ENCODE data around the gene FIGN.

FIGN gene

DNA sequence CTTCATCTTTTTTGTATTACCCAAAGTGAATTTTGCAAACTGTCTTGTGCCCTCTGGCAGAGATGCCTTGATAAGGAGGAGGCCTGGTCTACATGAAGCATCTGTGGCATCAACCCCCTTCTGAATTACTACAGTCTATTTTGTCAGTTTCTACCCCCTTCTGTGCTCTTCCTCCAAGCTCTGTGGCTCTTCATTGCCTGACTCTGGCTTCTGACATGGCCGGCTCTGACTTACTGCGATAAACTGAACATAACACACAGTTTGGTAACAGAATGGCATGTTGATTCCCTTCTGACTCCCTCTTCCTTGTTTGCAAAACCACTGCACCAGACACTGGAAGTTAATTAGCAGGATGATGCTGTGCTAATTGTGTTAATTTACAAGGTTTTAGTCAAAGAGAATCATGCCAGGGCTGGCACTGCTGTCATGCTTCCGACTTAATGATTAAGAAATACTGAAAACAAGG, 122.5 kb downstream of the FIGN start:
- DNase-seq (ENCODE audit: low read depth in 4 of 4, low spot score in 1 of 4), result no peak

DNA sequence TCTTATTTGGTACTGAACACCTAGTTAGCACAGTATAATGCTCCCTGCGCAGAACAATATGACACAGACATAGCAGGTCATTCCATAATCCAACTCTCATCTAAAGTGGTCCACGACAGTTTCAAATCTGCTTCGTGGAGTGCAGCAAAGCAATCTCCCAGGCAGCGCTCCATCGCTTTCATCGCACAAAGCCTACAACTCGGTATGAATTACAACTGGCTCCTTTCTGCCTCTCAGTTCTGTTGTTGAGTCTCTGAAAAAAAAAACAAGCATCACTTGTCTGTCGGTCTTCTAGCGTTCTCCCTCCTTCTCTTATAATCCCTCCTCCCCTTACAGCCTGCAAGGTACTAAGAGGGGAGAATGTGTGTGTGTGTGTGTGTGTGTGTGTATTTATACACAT, 123.5 kb downstream of the FIGN start:
- no peak for DNase-seq (ENCODE audit: low read depth in 4 of 4, low spot score in 1 of 4)

DNA sequence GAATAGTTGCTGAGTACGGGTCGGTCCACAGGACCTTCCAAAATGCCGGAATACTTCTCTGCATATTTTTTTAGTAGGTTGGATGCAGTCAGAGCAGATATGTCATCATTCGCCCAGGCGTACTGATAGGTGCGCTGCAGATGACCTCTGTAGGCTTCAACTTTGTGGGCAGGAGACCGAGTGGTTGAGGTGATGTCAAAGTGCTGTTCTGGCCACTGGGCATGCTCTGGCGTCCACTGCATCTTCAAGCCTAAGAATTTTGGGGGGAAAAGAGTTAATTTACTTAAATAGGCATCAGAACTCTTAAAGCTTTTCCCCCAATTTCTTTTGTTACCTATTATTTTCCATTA, 124.3 kb downstream of the FIGN start:
- DNase-seq (ENCODE audit: low read depth in 4 of 4, low spot score in 1 of 4), result no peak

DNA sequence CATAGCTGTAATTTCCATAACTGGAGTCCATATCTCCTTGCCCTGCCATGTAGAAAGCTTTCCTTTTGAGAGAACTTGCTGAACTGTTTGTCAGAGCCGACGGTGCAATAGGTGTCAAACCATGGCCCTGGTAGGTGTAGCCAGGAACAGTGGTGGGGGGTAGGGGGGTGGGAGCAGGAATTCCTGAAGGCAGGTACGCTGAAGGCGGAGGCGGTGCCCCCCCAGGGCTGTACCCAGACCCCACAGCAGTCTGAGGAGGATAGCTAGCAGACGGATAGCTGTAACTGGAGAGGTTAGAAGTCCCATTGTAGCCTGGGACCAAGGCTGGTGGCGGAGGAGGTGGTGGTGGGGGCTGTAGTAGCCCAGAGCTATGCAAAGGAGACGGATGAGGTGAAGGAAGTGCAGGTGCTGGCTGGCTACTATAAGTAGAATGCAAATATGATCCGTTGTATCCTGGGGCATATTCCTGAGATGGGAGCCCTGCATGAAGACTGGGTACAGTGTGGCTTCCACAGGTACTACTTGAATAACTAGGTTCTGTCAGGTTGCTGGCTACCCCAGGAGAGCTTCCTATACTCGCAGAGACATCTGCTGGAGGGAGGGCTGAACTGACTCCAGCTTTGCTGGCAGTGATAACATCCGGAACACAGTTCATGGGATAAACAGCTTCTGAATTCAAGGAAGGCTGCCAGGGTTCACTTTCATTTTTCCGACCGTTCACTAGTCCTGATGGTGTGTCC, 124.8 kb downstream of the FIGN start:
- no peak for DNase-seq (ENCODE audit: low read depth in 4 of 4, low spot score in 1 of 4)

DNA sequence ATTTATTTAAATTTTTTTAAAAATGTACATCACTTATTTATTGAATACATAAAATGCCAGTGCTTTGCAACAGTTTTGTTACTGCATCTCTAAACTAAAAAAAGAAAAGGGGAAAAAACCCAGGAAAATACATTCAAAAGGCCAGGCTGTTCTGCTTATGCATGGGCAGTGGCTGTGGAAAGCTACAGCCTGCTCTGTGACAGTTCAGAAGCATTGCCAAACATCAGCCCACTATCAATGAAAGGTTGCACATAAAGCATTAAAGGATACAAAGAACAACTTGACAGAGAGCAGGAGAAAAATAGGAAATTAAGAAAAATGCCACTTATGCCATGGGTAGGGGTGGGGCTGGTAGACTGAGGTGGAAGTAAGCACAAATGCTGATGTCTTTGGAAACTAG, 128.2 kb downstream of the FIGN start:
- no peak for DNase-seq (ENCODE audit: low read depth in 4 of 4, low spot score in 1 of 4)

DNA sequence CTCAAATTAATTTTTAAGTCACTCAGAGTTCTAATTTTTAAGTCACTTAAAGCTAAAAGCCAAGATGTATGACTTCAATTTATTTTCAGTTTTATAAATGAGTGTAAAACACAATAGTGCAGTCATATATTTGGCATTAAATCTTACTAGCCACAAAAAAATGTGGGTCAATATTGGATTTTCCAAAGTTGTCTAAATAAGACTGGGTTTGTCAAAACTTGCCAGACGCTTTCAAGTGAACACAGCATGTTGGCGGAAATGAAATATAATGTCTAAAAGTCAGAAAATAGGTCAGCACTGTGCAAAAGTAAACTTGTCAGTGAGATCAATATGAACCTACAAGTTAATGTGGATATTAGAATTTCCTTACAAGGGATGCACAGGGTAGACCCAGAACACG, 128.9 kb downstream of the FIGN start:
- DNase-seq (ENCODE audit: low read depth in 4 of 4, low spot score in 1 of 4), result no peak

DNA sequence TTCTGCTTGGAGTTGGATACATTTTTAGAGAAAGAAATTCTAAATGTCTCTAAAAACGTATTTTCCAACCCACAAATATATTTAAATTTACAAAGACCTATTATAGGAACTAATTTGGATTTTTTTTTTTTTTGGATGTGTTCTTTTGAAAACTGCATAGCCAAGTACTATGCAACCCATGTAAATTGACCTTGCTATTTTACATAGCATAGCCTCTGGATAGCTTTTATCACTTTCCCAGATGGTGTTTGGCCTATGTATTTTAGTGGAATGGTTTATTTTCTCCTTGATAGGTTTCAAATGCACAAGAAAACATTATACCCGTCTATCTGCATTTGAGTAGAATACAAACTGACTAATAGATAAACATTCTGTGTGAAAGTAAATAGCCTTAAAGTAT, 130.0 kb downstream of the FIGN start:
- DNase-seq (ENCODE audit: low read depth in 4 of 4, low spot score in 1 of 4), result no peak

DNA sequence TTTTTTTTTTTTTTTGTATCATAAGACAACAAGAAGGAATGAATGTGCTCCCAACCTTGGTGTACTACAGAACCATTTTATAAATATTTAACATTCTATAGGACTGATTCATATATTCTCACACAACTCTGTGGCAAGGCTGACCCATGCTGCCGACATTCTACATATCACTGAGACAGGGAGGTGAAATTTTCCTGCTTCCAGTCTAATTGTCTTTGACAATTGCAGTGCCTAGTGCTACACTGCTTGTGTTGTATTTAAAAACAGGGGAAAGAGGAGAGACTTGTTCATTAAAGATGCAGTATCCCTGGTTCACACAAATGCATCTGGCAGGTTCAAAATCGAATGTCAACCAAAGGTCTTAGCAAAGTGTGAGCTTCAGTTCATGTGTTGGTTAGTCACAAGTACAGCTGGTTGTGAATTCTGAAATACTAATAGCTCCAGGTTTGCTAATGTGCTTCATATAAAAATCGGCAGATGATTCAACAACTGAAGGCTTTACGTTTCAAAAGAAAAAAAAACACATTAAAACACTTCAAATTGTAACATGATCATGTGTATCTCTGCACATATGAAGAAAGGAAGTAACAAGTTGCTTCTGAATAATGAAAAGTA, 130.8 kb downstream of the FIGN start:
- DNase-seq (ENCODE audit: low read depth in 4 of 4, low spot score in 1 of 4), result no peak

DNA sequence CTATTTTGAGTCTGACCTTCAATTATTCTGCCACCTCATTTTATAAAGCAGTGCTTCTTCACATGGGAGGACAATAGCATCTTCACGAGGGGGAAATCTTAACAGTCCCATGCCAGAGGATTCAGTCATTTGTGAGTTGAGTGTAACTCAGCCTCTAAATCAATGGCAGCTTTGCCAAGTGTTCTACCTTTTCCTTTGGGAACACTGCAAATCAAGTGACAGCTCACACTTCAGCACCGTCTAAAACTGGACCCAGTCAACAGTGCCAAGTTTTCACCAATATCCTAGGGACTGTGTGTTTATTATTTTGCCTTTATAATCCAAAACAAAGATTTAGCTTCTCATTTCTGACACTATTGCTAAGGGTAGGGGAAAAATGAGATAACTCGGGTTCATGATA, 133.6 kb downstream of the FIGN start:
- no peak for DNase-seq (ENCODE audit: low read depth in 4 of 4, low spot score in 1 of 4)

DNA sequence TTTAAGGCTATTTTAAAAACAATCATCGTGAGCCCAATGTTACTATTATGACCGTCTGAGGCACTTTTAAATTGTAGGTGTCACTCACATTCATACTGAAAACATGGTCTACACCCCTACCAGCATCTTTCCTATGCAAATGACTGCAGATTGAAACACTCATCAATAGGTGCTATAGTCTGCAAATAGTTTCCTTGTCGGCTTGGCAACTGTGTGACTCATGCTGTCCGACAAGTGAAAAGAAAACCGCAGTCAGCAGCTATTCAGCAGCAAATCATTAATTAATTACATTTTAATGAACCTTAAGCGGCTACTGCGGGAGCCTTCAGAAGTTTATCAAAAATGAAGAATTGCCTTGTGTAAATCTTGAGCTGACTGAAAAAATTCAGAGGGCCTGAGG, 134.4 kb downstream of the FIGN start:
- no peak for DNase-seq (ENCODE audit: low read depth in 4 of 4, low spot score in 1 of 4)

DNA sequence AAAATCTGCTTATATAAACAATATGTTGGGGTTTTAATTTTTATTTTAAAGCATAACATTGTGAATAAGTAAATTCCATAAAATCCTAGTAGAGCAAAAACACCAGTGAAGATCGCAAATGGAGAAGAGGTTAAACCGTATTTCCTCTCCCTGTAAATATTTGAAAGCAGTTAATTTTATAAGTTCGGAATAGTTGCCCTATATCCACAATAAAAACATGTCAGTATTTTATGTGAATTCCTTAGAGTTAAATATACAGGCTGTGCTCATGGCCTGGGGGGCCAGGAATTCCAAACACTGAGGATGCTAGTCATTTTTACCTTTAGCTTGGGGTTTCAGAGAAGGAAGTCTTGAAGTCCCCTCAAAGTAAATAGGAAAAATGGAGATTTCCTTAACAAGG, 135.0 kb downstream of the FIGN start:
- DNase-seq (ENCODE audit: low read depth in 4 of 4, low spot score in 1 of 4), result no peak

DNA sequence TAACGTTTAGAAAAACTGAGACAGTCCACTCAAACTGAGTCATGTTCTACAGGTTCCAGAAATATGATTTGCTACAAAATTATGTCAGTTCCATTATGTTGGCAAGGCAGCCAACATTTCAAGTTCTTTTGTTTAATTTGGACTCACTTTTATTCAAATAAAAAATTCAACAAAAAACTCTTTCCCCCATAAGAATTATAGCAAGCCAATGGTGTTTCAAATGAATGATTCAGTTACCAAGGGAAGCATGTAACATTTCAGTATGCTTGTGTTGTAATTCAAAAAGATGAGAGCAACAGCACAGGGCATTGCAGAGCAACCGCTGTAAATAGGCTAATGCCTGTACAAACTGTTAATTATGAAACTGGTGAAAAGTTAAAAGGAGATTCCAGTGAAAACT, 140.8 kb downstream of the FIGN start:
- DNase-seq (ENCODE audit: low read depth in 4 of 4, low spot score in 1 of 4), result no peak

DNA sequence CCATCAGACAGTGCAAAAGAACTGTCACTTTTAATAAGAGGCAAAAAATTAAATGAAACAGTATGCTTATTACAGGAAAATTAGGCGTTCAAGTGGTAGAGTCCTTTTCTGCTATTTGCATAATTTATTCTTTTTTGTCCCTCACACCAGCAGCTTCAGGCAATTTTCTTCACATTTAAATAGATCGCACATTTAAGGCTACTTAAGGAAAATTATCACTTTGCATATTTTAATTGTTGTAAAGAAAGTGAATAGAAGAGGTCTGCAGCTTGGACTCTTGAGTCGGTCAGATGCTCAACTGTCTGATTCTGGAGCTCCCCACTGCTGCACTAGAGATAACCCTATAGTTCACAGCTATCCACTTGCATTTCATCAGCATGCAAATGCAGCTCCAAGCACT, 141.3 kb downstream of the FIGN start:
- no peak for DNase-seq (ENCODE audit: low read depth in 4 of 4, low spot score in 1 of 4)

DNA sequence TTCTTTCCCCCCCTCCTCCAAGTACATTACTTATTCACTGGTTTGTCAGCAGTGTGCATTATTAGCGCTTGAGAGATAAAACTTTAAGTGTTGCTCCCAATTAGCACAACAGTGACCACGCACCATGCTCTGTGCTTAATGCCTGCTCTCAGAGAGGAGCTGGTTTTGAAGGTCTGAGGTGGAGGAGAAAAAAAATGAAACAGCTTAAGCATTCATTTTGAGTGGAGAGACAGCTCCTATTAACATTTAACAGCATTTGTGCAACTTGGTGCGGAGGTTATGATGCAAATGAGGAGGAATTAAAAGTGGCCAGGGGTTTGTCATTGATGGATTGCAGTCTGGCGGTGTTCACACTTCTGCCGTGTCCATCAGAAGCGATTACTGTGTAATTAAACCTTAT, 141.8 kb downstream of the FIGN start:
- DNase-seq (ENCODE audit: low read depth in 4 of 4, low spot score in 1 of 4), result no peak

DNA sequence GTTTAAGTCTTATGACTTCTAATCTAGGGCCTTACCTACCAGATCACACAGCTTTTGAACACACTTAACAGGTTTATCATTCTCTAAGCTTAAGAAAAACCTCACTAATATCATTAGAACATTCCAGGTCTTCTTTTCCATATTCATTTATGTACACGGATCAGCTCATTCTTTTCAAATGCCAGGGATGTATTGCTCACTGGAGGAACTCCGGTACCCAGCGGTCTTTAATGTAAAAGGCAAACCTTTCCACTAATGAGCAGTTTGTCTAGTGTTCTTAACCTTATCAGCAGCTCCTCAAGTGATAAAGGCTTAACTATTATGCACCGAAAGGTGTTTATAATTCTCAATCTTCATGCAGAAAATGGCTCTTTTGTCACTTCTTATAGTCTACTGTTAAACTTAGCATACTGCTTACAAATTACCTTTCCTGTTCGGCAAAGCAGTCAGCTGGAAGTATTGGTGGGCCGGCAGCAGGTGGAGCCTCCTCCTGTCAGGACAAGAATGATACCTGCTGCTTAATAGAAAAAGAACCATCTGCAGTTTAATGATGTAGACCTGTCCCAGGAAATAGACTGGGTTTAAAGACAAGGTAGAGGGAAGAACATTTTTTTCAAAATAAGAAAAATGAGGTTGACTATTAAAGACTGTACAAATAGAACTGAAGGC, 142.7 kb downstream of the FIGN start:
- DNase-seq (ENCODE audit: low read depth in 4 of 4, low spot score in 1 of 4), result no peak

DNA sequence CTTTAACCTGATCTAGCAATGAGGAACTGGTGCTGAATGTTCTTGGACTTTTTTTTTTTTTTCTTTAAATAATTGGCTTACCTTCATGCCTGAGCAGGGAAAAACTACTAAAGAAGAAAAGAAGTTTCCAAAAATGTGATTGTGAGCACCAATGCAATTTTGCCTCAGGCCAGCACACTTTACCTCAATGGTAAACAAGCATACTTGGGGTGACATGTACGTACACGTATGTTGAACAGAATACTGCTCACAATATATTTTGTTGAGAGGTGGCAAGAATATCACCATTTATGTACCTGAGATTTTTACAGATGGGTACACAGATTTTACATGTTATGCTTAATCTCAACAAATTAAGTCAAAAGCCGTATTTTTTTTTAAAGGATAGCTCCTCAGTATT, 144.3 kb downstream of the FIGN start:
- no peak for DNase-seq (ENCODE audit: low read depth in 4 of 4, low spot score in 1 of 4)

DNA sequence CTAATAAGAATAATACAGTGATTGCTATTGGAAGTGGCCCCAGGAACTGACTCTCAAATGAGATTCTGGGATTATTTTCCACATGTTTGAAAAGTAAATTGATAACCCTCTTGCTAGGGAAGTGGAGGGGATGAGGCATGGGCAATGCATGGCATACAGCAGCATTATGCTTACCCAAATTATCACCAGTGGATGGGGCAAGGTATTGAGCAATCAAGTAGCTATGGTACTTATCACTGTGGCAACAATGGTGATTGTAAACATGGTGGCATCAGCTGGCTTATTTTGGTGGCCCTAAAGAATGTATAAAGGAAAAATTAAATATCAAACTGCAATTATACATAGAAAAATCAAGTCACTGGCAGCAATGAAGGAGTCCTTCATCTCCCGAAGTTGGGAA, 155.1 kb downstream of the FIGN start:
- no peak for DNase-seq (ENCODE audit: low read depth in 4 of 4, low spot score in 1 of 4)

DNA sequence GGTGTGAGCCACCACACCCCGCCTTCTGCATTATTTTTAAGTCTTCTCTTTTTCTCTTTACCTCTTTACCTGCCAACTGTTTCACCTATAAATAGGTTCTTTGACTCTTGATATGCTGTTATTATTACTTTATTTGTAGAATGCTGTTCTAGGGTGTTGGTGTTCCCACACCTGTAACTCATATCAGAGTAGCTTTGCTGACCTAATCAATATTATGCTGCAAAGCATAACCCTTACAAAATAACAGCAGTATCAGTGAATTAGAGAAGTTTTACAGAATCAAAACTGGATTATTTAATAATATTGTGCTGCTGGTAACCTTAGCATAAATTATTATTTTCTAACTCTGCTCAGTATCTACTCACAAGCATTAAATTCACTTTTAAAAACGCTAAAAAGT, 161.5 kb downstream of the FIGN start:
- DNase-seq (ENCODE audit: low read depth in 4 of 4, low spot score in 1 of 4), result no peak

DNA sequence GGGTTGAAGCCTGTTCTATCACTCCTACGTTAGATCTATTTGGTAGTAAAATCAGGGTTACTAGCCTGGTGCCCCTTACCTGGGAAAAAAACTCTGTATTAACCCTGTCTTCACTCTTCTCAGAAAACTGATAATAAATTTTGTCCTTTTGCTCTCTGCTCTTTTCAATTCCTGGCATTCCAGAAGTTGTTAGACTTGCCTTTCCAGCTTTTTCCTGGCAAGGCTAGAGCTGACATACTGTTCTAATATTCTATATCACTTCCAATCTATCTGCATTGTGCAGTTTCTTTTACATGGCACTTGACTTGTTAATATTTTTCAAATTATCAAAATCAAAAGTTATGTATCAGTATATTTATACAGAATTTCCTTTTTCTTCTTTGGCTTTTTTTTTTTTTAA, 162.2 kb downstream of the FIGN start:
- DNase-seq (ENCODE audit: low read depth in 4 of 4, low spot score in 1 of 4), result no peak

DNA sequence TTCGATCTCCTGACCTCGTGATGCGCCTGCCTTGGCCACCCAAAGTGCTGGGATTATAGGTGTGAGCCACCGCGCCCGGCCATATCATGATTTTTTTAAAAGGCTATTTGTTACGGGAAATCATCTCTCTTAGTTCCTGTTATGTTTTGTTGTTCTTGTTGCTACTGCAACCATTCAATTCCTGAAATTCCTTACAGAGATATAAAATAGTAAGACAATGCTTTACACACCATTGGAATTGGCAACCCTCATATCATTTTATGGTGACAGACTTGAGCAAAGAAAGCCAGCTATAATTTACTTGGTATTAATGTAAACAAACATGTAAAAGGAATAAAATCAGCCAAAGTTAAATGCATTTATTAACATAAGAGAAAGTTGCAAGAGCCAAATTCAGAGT, 163.0 kb downstream of the FIGN start:
- DNase-seq (ENCODE audit: low read depth in 4 of 4, low spot score in 1 of 4), result no peak

DNA sequence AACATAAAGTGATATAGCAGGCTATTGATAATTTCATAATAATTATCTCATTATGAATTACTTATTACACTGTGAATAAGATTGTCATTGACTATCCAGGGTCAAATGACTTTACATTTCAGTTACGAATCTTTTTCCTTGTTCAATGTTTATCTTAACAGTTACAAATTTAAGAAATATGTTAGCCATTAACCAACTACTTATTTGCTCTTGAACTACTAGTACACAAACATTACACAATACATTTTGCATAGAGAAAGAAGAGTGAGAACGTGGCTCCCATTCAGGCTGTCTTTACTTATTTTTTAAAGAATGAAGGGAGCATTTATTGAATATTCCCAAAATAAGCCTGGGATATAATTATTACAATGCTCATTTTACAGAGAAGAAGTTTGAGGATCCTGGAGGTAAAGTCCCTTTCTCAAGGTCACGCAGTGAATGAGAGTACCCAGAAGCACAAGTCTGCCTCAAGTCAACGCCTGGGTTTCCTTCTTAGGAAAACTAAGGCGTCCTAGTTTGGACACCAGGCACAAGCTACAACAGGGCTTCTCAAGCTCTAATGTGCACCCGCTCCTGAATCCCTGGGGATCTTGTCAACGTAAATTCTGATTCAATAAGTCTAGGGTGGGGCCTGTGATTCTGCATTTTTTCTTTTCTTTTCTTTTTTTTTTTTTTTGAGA, 164.2 kb downstream of the FIGN start:
- DNase-seq (ENCODE audit: low read depth in 4 of 4, low spot score in 1 of 4), result no peak

DNA sequence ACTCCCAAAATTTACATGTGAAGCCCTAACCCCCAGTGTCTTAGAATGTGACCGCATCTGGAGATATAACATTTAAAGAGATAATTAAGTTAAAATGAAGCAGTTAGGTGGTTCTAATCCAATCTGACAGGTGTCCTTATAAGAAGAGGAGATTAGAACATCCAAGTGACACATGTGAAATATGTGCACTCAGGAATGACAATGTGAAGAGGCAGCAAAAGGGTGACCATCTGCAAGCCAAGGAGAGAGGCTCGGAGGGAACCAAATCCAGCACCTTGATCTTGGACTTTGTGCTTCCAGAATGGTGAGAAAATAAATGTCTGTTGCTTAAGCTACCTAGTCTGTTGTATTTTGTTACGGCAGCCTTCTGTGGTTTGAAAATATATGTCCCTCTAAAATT, 165.4 kb downstream of the FIGN start:
- DNase-seq (ENCODE audit: low read depth in 4 of 4, low spot score in 1 of 4), result no peak

Measured in stimulated activated CD4-positive, alpha-beta T cell treated with anti-CD3 and anti-CD28 coated beads, Interleukin-1b, Interleukin-23, amount 100 ng/mL, for 24 hours (primary cell).